ENCODE data around the gene PDCL3.

Gene PDCL3

DNA sequence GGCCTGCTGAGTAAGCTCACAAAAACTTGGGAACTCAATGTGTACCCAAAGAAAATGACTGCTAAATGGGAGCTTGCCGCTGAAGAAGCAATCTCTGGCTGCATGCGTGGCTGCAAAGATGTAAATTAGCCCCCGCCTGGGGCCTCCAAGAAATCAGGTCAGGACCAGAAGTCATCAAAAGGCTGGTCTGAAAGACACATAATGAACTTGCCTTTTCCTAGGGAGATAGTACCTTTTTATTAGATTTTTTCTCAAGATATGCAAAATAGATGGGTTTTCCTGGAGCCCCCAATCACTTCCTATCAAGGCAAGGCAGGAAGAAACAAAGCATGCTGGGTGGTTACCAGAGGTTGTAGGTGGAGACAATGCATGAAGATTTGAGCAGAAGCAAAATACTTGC is 38.9 kb downstream of the PDCL3 start:
- H2BK5ac ChIP-seq (ENCODE audit: low read length): no peak overlapping the region
- no peak overlapping the region for H3K9ac ChIP-seq (ENCODE audit: low read depth, low read length, poor library complexity)
- DNase-seq (ENCODE audit: low spot score): no peak
- H3K36me3 ChIP-seq (replicated peaks in 1 of 2; ENCODE audit: control insufficient read depth in 2 of 2, insufficient read depth in 2 of 2, low read length in 2 of 2): no peaks in the 10 kb centered on the region
- no peak overlapping the region for H3K4ac ChIP-seq (ENCODE audit: low read length)
- H3K4me3 ChIP-seq (ENCODE audit: low read length in 2 of 2): no peak overlapping the region
- H2BK15ac ChIP-seq (ENCODE audit: low read length): no peak overlapping the region
- H3K4me2 ChIP-seq (ENCODE audit: insufficient read depth, low read length, poor library complexity, severe bottlenecking): no peak overlapping the region
- H2AFZ ChIP-seq (ENCODE audit: low read length): peak overlapping the region; percentile 87
- H3K4me1 ChIP-seq (ENCODE audit: control insufficient read depth in 2 of 2, insufficient read depth in 1 of 2, low read depth in 1 of 2, low read length in 2 of 2): peaks cover 4 to 8% of the 10 kb centered on the region in 2 donors
- H2AK5ac ChIP-seq (ENCODE audit: low read depth, low read length): no peak overlapping the region
- H3K23ac ChIP-seq (ENCODE audit: low read depth, low read length, poor library complexity): no peak overlapping the region
- no CpG with 5 or more reads among the region's 3 CpGs for WGBS, 2 donors (ENCODE audit: extremely low coverage in 2 of 2, insufficient read length in 2 of 2, insufficient replicate concordance in 1 of 2)
- H4K91ac ChIP-seq (ENCODE audit: low read depth, low read length, poor library complexity): no peak overlapping the region
- H3K27me3 ChIP-seq (ENCODE audit: control insufficient read depth in 3 of 3, insufficient read depth in 3 of 3, low read depth in 1 of 3, low read length in 3 of 3): no peaks in the 10 kb centered on the region
- H3K14ac ChIP-seq (ENCODE audit: low read length): no peak overlapping the region
- no peaks in the 10 kb centered on the region for H3K9me3 ChIP-seq (replicated peaks in 1 of 2; ENCODE audit: control insufficient read depth in 2 of 2, insufficient read depth in 1 of 2, low read depth in 1 of 2, low read length in 2 of 2)
- H4K8ac ChIP-seq (ENCODE audit: low read depth, low read length): no peak overlapping the region
- H2BK120ac ChIP-seq (ENCODE audit: low read depth, low read length): no peak overlapping the region
- H2BK12ac ChIP-seq (ENCODE audit: low read length): no peak overlapping the region
- no peaks in the 10 kb centered on the region for H3K79me1 ChIP-seq (ENCODE audit: low read depth, low read length)
- H3K18ac ChIP-seq (ENCODE audit: low read length): no peak overlapping the region
- H3K27ac ChIP-seq (replicated peaks; ENCODE audit: low read length): no peak overlapping the region

- no peak overlapping the region for H3K18ac ChIP-seq (ENCODE audit: low read length)
- H3K9me3 ChIP-seq (replicated peaks in 1 of 2; ENCODE audit: control insufficient read depth in 2 of 2, insufficient read depth in 1 of 2, low read depth in 1 of 2, low read length in 2 of 2): no peaks in the 10 kb centered on the region
- H3K4me1 ChIP-seq (ENCODE audit: control insufficient read depth in 2 of 2, insufficient read depth in 1 of 2, low read depth in 1 of 2, low read length in 2 of 2): peaks cover 4 to 8% of the 10 kb centered on the region in 2 donors
- no peak overlapping the region for H4K8ac ChIP-seq (ENCODE audit: low read depth, low read length)
- WGBS, 2 donors (ENCODE audit: extremely low coverage in 2 of 2, insufficient read length in 2 of 2, insufficient replicate concordance in 1 of 2): no CpG with 5 or more reads among the region's 7 CpGs
- H3K4me3 ChIP-seq (ENCODE audit: low read length in 2 of 2): peak overlapping the region in 1 of 2 donors; percentile 64
- H3K23ac ChIP-seq (ENCODE audit: low read depth, low read length, poor library complexity): no peak overlapping the region
- no peak overlapping the region for H2BK12ac ChIP-seq (ENCODE audit: low read length)
- H4K91ac ChIP-seq (ENCODE audit: low read depth, low read length, poor library complexity): no peak overlapping the region
- no peak overlapping the region for H2BK15ac ChIP-seq (ENCODE audit: low read length)
- no peaks in the 10 kb centered on the region for H3K36me3 ChIP-seq (replicated peaks in 1 of 2; ENCODE audit: control insufficient read depth in 2 of 2, insufficient read depth in 2 of 2, low read length in 2 of 2)
- H3K14ac ChIP-seq (ENCODE audit: low read length): no peak overlapping the region
- H2BK120ac ChIP-seq (ENCODE audit: low read depth, low read length): no peak overlapping the region
- no peaks in the 10 kb centered on the region for H3K79me1 ChIP-seq (ENCODE audit: low read depth, low read length)
- no peak overlapping the region for H3K4me2 ChIP-seq (ENCODE audit: insufficient read depth, low read length, poor library complexity, severe bottlenecking)
- DNase-seq (ENCODE audit: low spot score): no peak
- H2AFZ ChIP-seq (ENCODE audit: low read length): peak overlapping the region; percentile 5
- H3K27me3 ChIP-seq (ENCODE audit: control insufficient read depth in 3 of 3, insufficient read depth in 3 of 3, low read depth in 1 of 3, low read length in 3 of 3): no peaks in the 10 kb centered on the region
- no peak overlapping the region for H3K4ac ChIP-seq (ENCODE audit: low read length)
- no peak overlapping the region for H3K9ac ChIP-seq (ENCODE audit: low read depth, low read length, poor library complexity)
- H3K27ac ChIP-seq (replicated peaks; ENCODE audit: low read length): no peak overlapping the region
- H2AK5ac ChIP-seq (ENCODE audit: low read depth, low read length): no peak overlapping the region
- no peak overlapping the region for H2BK5ac ChIP-seq (ENCODE audit: low read length)
Observed at GRCh38 chr2:100603414-100603813, 40.6 kb downstream of the PDCL3 start.

DNA sequence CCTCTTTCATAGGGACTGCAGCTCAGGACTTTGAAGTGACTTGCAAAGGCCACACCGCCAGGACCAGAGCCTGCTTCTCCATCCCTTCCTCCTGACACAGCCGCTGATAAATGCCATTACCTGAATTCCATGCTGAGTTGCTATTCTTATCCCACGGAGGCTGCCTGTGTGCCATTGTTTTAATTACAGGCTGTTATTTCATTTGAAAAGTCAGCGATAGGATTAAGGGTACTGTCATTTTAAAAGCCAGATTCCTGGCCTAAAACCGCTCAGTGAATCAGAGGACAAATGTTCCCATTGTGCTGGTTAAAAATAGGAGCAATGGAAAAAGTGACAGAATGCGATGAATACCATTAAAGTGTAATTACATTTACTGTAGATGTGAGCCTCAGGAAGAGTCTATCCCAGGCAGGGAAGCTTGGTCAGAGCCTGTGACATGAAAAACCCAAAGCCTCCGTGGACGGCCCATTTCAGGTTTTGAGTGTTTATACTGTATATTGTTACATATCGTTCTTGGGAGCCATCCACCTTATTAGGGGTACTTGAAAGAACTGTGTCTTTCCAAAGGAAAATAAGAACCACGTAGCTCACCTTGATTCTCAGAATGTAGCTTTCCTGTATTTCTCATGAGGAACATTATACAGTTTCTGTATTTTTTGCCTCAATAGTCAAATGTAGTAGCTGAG is 41.3 kb downstream of the PDCL3 start:
- H3K4me1 ChIP-seq (ENCODE audit: control insufficient read depth in 2 of 2, insufficient read depth in 1 of 2, low read depth in 1 of 2, low read length in 2 of 2): peaks cover 4 to 8% of the 10 kb centered on the region in 2 donors
- no peaks in the 10 kb centered on the region for H3K9me3 ChIP-seq (replicated peaks in 1 of 2; ENCODE audit: control insufficient read depth in 2 of 2, insufficient read depth in 1 of 2, low read depth in 1 of 2, low read length in 2 of 2)
- no peaks in the 10 kb centered on the region for H3K36me3 ChIP-seq (replicated peaks in 1 of 2; ENCODE audit: control insufficient read depth in 2 of 2, insufficient read depth in 2 of 2, low read length in 2 of 2)
- no CpG with 5 or more reads among the region's 10 CpGs for WGBS, 2 donors (ENCODE audit: extremely low coverage in 2 of 2, insufficient read length in 2 of 2, insufficient replicate concordance in 1 of 2)
- H4K8ac ChIP-seq (ENCODE audit: low read depth, low read length): no peak overlapping the region
- H3K27me3 ChIP-seq (ENCODE audit: control insufficient read depth in 3 of 3, insufficient read depth in 3 of 3, low read depth in 1 of 3, low read length in 3 of 3): no peaks in the 10 kb centered on the region
- no peak overlapping the region for H3K23ac ChIP-seq (ENCODE audit: low read depth, low read length, poor library complexity)
- H2BK5ac ChIP-seq (ENCODE audit: low read length): no peak overlapping the region
- no peaks in the 10 kb centered on the region for H3K79me1 ChIP-seq (ENCODE audit: low read depth, low read length)
- H3K4me2 ChIP-seq (ENCODE audit: insufficient read depth, low read length, poor library complexity, severe bottlenecking): no peak overlapping the region
- H4K91ac ChIP-seq (ENCODE audit: low read depth, low read length, poor library complexity): no peak overlapping the region
- H2BK120ac ChIP-seq (ENCODE audit: low read depth, low read length): no peak overlapping the region
- no peak overlapping the region for H3K14ac ChIP-seq (ENCODE audit: low read length)
- no peak overlapping the region for H2BK15ac ChIP-seq (ENCODE audit: low read length)
- no peak overlapping the region for H3K9ac ChIP-seq (ENCODE audit: low read depth, low read length, poor library complexity)
- H3K18ac ChIP-seq (ENCODE audit: low read length): no peak overlapping the region
- H2BK12ac ChIP-seq (ENCODE audit: low read length): no peak overlapping the region
- no peak overlapping the region for H3K4me3 ChIP-seq (ENCODE audit: low read length in 2 of 2)
- no peak overlapping the region for H3K27ac ChIP-seq (replicated peaks; ENCODE audit: low read length)
- H3K4ac ChIP-seq (ENCODE audit: low read length): no peak overlapping the region
- no peak overlapping the region for H2AK5ac ChIP-seq (ENCODE audit: low read depth, low read length)
- DNase-seq (ENCODE audit: low spot score): no peak
- peak overlapping the region; percentile 5 for H2AFZ ChIP-seq (ENCODE audit: low read length)

- no CpG with 5 or more reads among the region's 5 CpGs for WGBS, 2 donors (ENCODE audit: extremely low coverage in 2 of 2, insufficient read length in 2 of 2, insufficient replicate concordance in 1 of 2)
- H3K9me3 ChIP-seq (replicated peaks in 1 of 2; ENCODE audit: control insufficient read depth in 2 of 2, insufficient read depth in 1 of 2, low read depth in 1 of 2, low read length in 2 of 2): no peaks in the 10 kb centered on the region
- H3K79me1 ChIP-seq (ENCODE audit: low read depth, low read length): no peaks in the 10 kb centered on the region
- no peak overlapping the region for H4K91ac ChIP-seq (ENCODE audit: low read depth, low read length, poor library complexity)
- H2BK15ac ChIP-seq (ENCODE audit: low read length): no peak overlapping the region
- peak overlapping the region; percentile 19 for H4K8ac ChIP-seq (ENCODE audit: low read depth, low read length)
- H3K4me2 ChIP-seq (ENCODE audit: insufficient read depth, low read length, poor library complexity, severe bottlenecking): no peak overlapping the region
- no peak overlapping the region for H2BK5ac ChIP-seq (ENCODE audit: low read length)
- DNase-seq (ENCODE audit: low spot score): no peak
- peak overlapping the region; percentile 58 for H2AFZ ChIP-seq (ENCODE audit: low read length)
- peak overlapping the region; percentile 14 for H3K4ac ChIP-seq (ENCODE audit: low read length)
- H3K36me3 ChIP-seq (replicated peaks in 1 of 2; ENCODE audit: control insufficient read depth in 2 of 2, insufficient read depth in 2 of 2, low read length in 2 of 2): no peaks in the 10 kb centered on the region
- no peak overlapping the region for H3K4me3 ChIP-seq (ENCODE audit: low read length in 2 of 2)
- no peak overlapping the region for H2AK5ac ChIP-seq (ENCODE audit: low read depth, low read length)
- H2BK120ac ChIP-seq (ENCODE audit: low read depth, low read length): no peak overlapping the region
- H3K18ac ChIP-seq (ENCODE audit: low read length): no peak overlapping the region
- no peak overlapping the region for H3K23ac ChIP-seq (ENCODE audit: low read depth, low read length, poor library complexity)
- no peak overlapping the region for H2BK12ac ChIP-seq (ENCODE audit: low read length)
- H3K4me1 ChIP-seq (ENCODE audit: control insufficient read depth in 2 of 2, insufficient read depth in 1 of 2, low read depth in 1 of 2, low read length in 2 of 2): peaks cover 4 to 8% of the 10 kb centered on the region in 2 donors
- no peak overlapping the region for H3K27ac ChIP-seq (replicated peaks; ENCODE audit: low read length)
- no peak overlapping the region for H3K9ac ChIP-seq (ENCODE audit: low read depth, low read length, poor library complexity)
- H3K14ac ChIP-seq (ENCODE audit: low read length): no peak overlapping the region
- H3K27me3 ChIP-seq (ENCODE audit: control insufficient read depth in 3 of 3, insufficient read depth in 3 of 3, low read depth in 1 of 3, low read length in 3 of 3): peaks cover 0 to 2% (median 0%) of the 10 kb centered on the region in 3 experiments
Observed at GRCh38 chr2:100606332-100606725, 43.5 kb downstream of the PDCL3 start.

Data from neuronal stem cell (in vitro differentiated cells).